Mammary epithelial cell (primary cell): ENCODE results near the gene C1orf216.

ENCODE experiments used
- CTCF ChIP-seq, 2 donors: IDR thresholded peaks in 1 of 2; conservative IDR thresholded peaks in 1 of 2; 2 replicates each; pipeline ENCODE4 v1.5.1; 2011 to 2012; ENCODE audit warnings: inconsistent platforms in 2 of 2, low read length in 2 of 2, mild to moderate bottlenecking in 2 of 2, control low read depth in 1 of 2, low read depth in 1 of 2; ENCODE audit not compliant: insufficient read depth in 1 of 2; ENCODE audit errors: extremely low read depth in 1 of 2
- EZH2 ChIP-seq: IDR thresholded peaks from 2 replicates; pipeline ENCODE4 v1.6.1; 2012; ENCODE audit warnings: low read length, inconsistent platforms, borderline replicate concordance

DNA sequence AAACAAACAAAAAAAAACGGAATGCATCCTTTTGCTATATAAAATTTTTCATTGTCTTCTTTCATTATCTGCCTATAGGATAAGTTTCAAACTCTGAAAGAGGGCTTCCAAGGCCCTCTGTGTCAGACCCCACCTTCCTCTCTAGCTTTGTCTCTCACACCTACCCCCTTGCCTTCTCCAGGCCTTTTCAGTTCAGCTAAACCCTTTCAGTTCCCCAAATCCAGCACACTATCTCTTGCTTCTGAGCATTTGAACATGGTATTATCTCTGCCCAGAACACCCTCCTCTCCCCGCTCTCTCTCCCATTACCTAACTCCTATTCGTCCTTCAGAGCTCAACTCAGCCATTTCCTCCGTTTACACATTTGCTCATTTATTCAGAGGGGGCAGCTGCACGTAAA, 35.7 kb downstream of the C1orf216 start:
- TF ChIP-seq CTCF (conservative IDR thresholded peaks at IDR 0.05 in 1 of 2, IDR thresholded peaks at IDR 0.05 in 1 of 2; ENCODE audit: extremely low read depth in 1 of 2, insufficient read depth in 1 of 2, low read depth in 1 of 2, low read length in 2 of 2) (no peak), EZH2 (no peak)
